ENCODE data around the gene INA. TPM values are rescaled to one million over a fixed set of nuclear protein-coding genes. Genes with fewer than 3 reads are reported as not detected.

INA gene
- total RNA-seq (0.39 and 0.40 TPM in 2 replicates), polyA plus RNA-seq (0.25 and 0.29 TPM in 2 replicates), polyA minus RNA-seq (0.17 and 0.42 TPM in 2 replicates), Bru-seq, nascent RNA (percentile 14 among the genes with signal in this experiment), BruChase-seq, experiment 1, labeled RNA remaining after a 6-hour chase (percentile 23 among the genes with signal in this experiment), BruChase-seq, experiment 2, labeled RNA remaining after a 2-hour chase (percentile 13 among the genes with signal in this experiment)
- 0.20 and 0.30 TPM in 2 replicates for polyA plus RNA-seq (2011; cell fraction: cytosol; rRNA removed)
- 0.08 and 0.25 TPM in 2 replicates for polyA plus RNA-seq (2011; cell fraction: nucleus; rRNA removed)
- polyA plus RNA-seq (2012) = 0.27 and 0.39 TPM in 2 replicates
- not detected for polyA minus RNA-seq (2011; cell fraction: cytosol; rRNA and poly(A)+ RNA removed)
- polyA minus RNA-seq (2011; cell fraction: nucleus; rRNA and poly(A)+ RNA removed) = not detected in 2 replicates
- long read RNA-seq, partial matches to known transcripts = 0 of 1 reads
- long read RNA-seq, other reads (novel, unspliced or antisense) = 0 of 1 reads

DNA sequence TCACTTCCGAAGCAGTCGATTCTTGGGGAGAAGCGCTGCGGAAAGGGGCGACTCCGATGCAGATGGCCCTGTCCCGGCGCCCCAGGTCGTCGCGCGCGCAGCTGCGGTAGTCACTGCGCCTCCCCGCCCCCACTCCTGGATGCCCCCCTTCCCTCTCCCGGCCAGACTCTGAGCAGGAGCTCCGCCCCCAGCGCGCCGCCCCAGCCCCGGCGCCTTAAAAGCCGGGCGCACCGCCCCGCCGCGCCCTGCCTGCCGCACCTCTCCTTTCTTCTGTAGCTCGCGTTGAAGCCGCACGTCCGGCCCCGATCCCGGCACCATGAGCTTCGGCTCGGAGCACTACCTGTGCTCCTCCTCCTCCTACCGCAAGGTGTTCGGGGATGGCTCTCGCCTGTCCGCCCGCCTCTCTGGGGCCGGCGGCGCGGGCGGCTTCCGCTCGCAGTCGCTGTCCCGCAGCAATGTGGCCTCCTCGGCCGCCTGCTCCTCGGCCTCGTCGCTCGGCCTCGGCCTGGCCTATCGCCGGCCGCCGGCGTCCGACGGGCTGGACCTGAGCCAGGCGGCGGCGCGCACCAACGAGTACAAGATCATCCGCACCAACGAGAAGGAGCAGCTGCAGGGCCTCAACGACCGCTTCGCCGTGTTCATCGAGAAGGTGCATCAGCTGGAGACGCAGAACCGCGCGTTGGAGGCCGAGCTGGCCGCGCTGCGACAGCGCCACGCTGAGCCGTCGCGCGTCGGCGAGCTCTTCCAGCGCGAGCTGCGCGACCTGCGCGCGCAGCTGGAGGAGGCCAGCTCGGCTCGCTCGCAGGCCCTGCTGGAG lies at the start of gene INA:
Gene INA, plus strand, starts transcription at position 243 of the 817 bp plus-strand sequence. Its CDS starts 74 bp downstream, at position 317.
- peaks cover 12% of the 10 kb centered on the region for H3K4me1 ChIP-seq (ENCODE audit: control insufficient read depth, extremely low read depth, insufficient read depth, low read length)
- H3K9me3 ChIP-seq (replicated peaks; ENCODE audit: control insufficient read depth, insufficient read depth, low read length) = no peaks in the 10 kb centered on the region
- no peak for TF ChIP-seq MYC (IDR thresholded peaks at IDR 0.05; ENCODE audit: low read depth, low read length)
- TF ChIP-seq FOS (IDR thresholded peaks at IDR 0.05; ENCODE audit: borderline replicate concordance, insufficient read depth, low read length) = no peak
- TF ChIP-seq EZH2 (IDR thresholded peaks at IDR 0.05; ENCODE audit: borderline replicate concordance, low read depth, low read length, severe bottlenecking) = peak; percentile 90
- TF ChIP-seq, protein P1, sequence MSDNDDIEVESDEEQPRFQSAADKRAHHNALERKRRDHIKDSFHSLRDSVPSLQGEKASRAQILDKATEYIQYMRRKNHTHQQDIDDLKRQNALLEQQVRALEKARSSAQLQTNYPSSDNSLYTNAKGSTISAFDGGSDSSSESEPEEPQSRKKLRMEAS (IDR thresholded peaks at IDR 0.05; ENCODE audit: insufficient read depth, insufficient read length) = peak; percentile 17
- TF ChIP-seq JUN (IDR thresholded peaks at IDR 0.05; ENCODE audit: borderline replicate concordance, insufficient read depth, insufficient read length, low read depth) = no peak
- TF ChIP-seq POLR2A (IDR thresholded peaks at IDR 0.05; ENCODE audit: low read depth, low read length) = no peak
- no peak for TF ChIP-seq POLR2AphosphoS5 (IDR thresholded peaks at IDR 0.05; ENCODE audit: insufficient read depth, low read depth, low read length)
- TF ChIP-seq, protein P2, sequence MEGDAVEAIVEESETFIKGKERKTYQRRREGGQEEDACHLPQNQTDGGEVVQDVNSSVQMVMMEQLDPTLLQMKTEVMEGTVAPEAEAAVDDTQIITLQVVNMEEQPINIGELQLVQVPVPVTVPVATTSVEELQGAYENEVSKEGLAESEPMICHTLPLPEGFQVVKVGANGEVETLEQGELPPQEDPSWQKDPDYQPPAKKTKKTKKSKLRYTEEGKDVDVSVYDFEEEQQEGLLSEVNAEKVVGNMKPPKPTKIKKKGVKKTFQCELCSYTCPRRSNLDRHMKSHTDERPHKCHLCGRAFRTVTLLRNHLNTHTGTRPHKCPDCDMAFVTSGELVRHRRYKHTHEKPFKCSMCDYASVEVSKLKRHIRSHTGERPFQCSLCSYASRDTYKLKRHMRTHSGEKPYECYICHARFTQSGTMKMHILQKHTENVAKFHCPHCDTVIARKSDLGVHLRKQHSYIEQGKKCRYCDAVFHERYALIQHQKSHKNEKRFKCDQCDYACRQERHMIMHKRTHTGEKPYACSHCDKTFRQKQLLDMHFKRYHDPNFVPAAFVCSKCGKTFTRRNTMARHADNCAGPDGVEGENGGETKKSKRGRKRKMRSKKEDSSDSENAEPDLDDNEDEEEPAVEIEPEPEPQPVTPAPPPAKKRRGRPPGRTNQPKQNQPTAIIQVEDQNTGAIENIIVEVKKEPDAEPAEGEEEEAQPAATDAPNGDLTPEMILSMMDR (IDR thresholded peaks at IDR 0.05; ENCODE audit: extremely low read depth in 1 of 2, insufficient read depth in 1 of 2, low read depth in 1 of 2, low read length in 2 of 2) = peak in 1 of 2 donors; percentile 3
- H3K4me2 ChIP-seq (ENCODE audit: insufficient read depth, low read length) = peak within 1 kb of the TSS; percentile 45
- H2AFZ ChIP-seq (ENCODE audit: low read depth, low read length) = peak within 1 kb of the TSS; percentile 36
- H3K9me1 ChIP-seq (replicated peaks; ENCODE audit: control insufficient read depth, extremely low read depth, insufficient read depth, low read length) = no peaks in the 10 kb centered on the region
- intact Hi-C loops (cut with micrococcal nuclease) = no loop called here
- ChIA-PET CTCF (interaction anchor here (0.8 to 2.5 kb wide), 4 partner anchors 11 to 376 kb away, joined by 3 to 7 read pairs (median 4); no protein-coding TSS in a partner anchor), POLR2A (no interaction called here)
- H3K36me3 ChIP-seq (ENCODE audit: control insufficient read depth in 2 of 2, extremely low read depth in 1 of 2, insufficient read depth in 2 of 2, low read length in 2 of 2) = no peaks in the 10 kb centered on the region
- H3K79me2 ChIP-seq (ENCODE audit: control insufficient read depth, insufficient read depth, low read length) = no peaks in the 10 kb centered on the region
- no peaks in the 10 kb centered on the region for H4K20me1 ChIP-seq (replicated peaks; ENCODE audit: control insufficient read depth, extremely low read depth, insufficient read depth, low read length)
- H3K4me3 ChIP-seq (replicated peaks in 1 of 3; ENCODE audit: insufficient read depth in 1 of 3, low read depth in 1 of 3, low read length in 3 of 3) = peak within 1 kb of the TSS in 2 of 3 experiments; percentile 14 to 20
- no peak within 1 kb of the TSS for H3K9ac ChIP-seq (replicated peaks; ENCODE audit: extremely low read depth, insufficient read depth, low read length)
- dilution Hi-C loops (cut with MboI; ENCODE audit: extremely low pct_ligation_motif_present, low sequenced_read_pairs) = no loop called here
- FAIRE-seq (no peak), DNase-seq (ENCODE audit: low read depth, low spot score) (peak; percentile 28)
- H3K27ac ChIP-seq (ENCODE audit: insufficient read depth, low read depth, low read length) = no peak within 1 kb of the TSS
- peaks cover 36 to 46% of the 10 kb centered on the region in 2 experiments for H3K27me3 ChIP-seq (ENCODE audit: control insufficient read depth in 2 of 2, insufficient read depth in 2 of 2, low read length in 2 of 2)
- BruUV-seq (replicated peaks) = no TSS peak
